ENCODE measurements around the gene AHNAK. TPM values are rescaled to one million over a fixed set of nuclear protein-coding genes. Genes with fewer than 3 reads are reported as not detected.
"Not testable (repeated sequence)": the region's sequence is repeated elsewhere in the genome, so short reads cannot be mapped to it uniquely, and the experiment has no call there.

AHNAK gene
- polyA plus RNA-seq, 2 of the 4 experiments (the other 2 are of a cell fraction): 43.3 to 82.0 TPM

DNA sequence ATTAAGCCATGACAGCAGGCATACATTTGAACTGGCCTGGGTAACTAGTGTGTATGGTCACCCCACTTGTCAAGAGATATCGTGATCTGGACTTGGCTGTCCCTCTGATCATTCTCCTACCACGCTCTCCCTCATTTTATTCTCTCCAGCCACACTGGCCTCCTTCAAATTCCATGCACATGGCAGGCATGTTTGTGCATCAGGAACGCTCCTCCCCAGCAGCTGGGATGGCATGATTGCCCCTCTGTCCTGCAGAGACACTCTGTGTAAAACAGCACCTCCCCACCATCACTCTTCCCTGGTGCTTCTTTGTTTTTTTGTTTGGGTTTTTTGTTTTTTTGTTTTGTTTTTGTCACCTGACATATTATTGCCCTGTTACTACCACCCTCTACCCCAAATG lies 159.2 kb downstream of the AHNAK start:
- ChIA-PET POLR2A (no interaction called here), CTCF (interaction anchor here (0.9 to 1.9 kb wide), 3 partner anchors 129 to 318 kb away, joined by 3 to 6 read pairs (median 5); no protein-coding TSS in a partner anchor)
- Histone ChIP-seq H3K9me3 (no peaks in the 10 kb centered on the region), H3K4me3 (no peak overlapping the region), H3K4me2 (no peak overlapping the region), H3K27ac (no peak overlapping the region), H3K4me1 (peaks cover 7% of the 10 kb centered on the region)
- 88% methylated on average over 3 of the region's 3 CpGs for WGBS (ENCODE audit: missing lambda C conversion rate)
- no peak for TF ChIP-seq HOXB13 (CRISPR knock-in tag; IDR thresholded peaks at IDR 0.05; ENCODE audit: low read depth)
- no peak for TF ChIP-seq NR3C1 (IDR thresholded peaks at IDR 0.05)
- TF ChIP-seq ATOH8 (CRISPR knock-in tag; IDR thresholded peaks at IDR 0.05; ENCODE audit: low read depth): no peak
- TF ChIP-seq, protein P1, sequence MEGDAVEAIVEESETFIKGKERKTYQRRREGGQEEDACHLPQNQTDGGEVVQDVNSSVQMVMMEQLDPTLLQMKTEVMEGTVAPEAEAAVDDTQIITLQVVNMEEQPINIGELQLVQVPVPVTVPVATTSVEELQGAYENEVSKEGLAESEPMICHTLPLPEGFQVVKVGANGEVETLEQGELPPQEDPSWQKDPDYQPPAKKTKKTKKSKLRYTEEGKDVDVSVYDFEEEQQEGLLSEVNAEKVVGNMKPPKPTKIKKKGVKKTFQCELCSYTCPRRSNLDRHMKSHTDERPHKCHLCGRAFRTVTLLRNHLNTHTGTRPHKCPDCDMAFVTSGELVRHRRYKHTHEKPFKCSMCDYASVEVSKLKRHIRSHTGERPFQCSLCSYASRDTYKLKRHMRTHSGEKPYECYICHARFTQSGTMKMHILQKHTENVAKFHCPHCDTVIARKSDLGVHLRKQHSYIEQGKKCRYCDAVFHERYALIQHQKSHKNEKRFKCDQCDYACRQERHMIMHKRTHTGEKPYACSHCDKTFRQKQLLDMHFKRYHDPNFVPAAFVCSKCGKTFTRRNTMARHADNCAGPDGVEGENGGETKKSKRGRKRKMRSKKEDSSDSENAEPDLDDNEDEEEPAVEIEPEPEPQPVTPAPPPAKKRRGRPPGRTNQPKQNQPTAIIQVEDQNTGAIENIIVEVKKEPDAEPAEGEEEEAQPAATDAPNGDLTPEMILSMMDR (IDR thresholded peaks at IDR 0.05): no peak
- TF ChIP-seq ESRRA (IDR thresholded peaks at IDR 0.05; ENCODE audit: borderline replicate concordance, low read length): no peak
- no peak for TF ChIP-seq ZNF302 (CRISPR knock-in tag; IDR thresholded peaks at IDR 0.05)
- TF ChIP-seq ZSCAN20 (CRISPR knock-in tag; IDR thresholded peaks at IDR 0.05): no peak
- TF ChIP-seq HOXA7 (CRISPR knock-in tag; IDR thresholded peaks at IDR 0.05): no peak
- TF ChIP-seq ZFP36 (IDR thresholded peaks at IDR 0.05; ENCODE audit: borderline replicate concordance, partially characterized antibody): no peak
- TF ChIP-seq, protein P2, sequence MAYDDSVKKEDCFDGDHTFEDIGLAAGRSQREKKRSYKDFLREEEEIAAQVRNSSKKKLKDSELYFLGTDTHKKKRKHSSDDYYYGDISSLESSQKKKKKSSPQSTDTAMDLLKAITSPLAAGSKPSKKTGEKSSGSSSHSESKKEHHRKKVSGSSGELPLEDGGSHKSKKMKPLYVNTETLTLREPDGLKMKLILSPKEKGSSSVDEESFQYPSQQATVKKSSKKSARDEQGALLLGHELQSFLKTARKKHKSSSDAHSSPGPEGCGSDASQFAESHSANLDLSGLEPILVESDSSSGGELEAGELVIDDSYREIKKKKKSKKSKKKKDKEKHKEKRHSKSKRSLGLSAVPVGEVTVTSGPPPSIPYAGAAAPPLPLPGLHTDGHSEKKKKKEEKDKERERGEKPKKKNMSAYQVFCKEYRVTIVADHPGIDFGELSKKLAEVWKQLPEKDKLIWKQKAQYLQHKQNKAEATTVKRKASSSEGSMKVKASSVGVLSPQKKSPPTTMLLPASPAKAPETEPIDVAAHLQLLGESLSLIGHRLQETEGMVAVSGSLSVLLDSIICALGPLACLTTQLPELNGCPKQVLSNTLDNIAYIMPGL (CRISPR knock-in tag; IDR thresholded peaks at IDR 0.05; ENCODE audit: borderline replicate concordance): no peak
- no peak for TF ChIP-seq FOSB (CRISPR knock-in tag; IDR thresholded peaks at IDR 0.05)
- no peak for TF ChIP-seq JUNB (IDR thresholded peaks at IDR 0.05)
- no peak for DNase-seq (ENCODE audit: low read depth in 1 of 2, low spot score in 1 of 2)
- no peak for FAIRE-seq
- no peak for ATAC-seq

GRCh38 chr11:62386083-62386482 lies 160.5 kb downstream of the AHNAK start:
- ATAC-seq; H3K27ac ChIP-seq; FAIRE-seq; H3K9me3 ChIP-seq; H3K4me2 ChIP-seq; H3K4me3 ChIP-seq; POLR2A ChIA-PET; DNase-seq (ENCODE audit: low read depth in 1 of 2, low spot score in 1 of 2): not testable (repeated sequence)
- WGBS (ENCODE audit: missing lambda C conversion rate): 91% methylated on average over 3 of the region's 3 CpGs
- CTCF ChIA-PET: interaction anchor here (0.6 to 1.3 kb wide), 3 partner anchors 9 to 201 kb away, joined by 3 to 5 read pairs (median 3); no protein-coding TSS in a partner anchor
- peaks cover 20% of the 10 kb centered on the region for H3K4me1 ChIP-seq

GRCh38 chr11:62383822-62384221 lies 162.8 kb downstream of the AHNAK start:
- H3K9me3 ChIP-seq: no peaks in the 10 kb centered on the region
- 70% methylated on average over 6 of the region's 6 CpGs for WGBS (ENCODE audit: missing lambda C conversion rate)
- POLR2A ChIA-PET: no interaction called here
- TF ChIP-seq MAZ (IDR thresholded peaks at IDR 0.05; ENCODE audit: borderline replicate concordance, low read depth, low read length): no peak
- TF ChIP-seq NR3C1 (IDR thresholded peaks at IDR 0.05): no peak
- no peak for TF ChIP-seq HOXB13 (CRISPR knock-in tag; IDR thresholded peaks at IDR 0.05; ENCODE audit: low read depth)
- no peak for TF ChIP-seq CBX2 (IDR thresholded peaks at IDR 0.05; ENCODE audit: borderline replicate concordance, low read depth)
- TF ChIP-seq EHF (CRISPR knock-in tag; IDR thresholded peaks at IDR 0.05): no peak
- no peak for TF ChIP-seq ZFP36 (IDR thresholded peaks at IDR 0.05; ENCODE audit: borderline replicate concordance, partially characterized antibody)
- no peak for TF ChIP-seq NPAS2 (CRISPR knock-in tag; IDR thresholded peaks at IDR 0.05; ENCODE audit: borderline replicate concordance)
- no peak for TF ChIP-seq TFCP2L1 (CRISPR knock-in tag; IDR thresholded peaks at IDR 0.05)
- no peak for TF ChIP-seq JUN (IDR thresholded peaks at IDR 0.05)
- TF ChIP-seq, protein P3, sequence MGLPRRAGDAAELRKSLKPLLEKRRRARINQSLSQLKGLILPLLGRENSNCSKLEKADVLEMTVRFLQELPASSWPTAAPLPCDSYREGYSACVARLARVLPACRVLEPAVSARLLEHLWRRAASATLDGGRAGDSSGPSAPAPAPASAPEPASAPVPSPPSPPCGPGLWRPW (IDR thresholded peaks at IDR 0.05): no peak
- no peak for TF ChIP-seq ESRRA (IDR thresholded peaks at IDR 0.05; ENCODE audit: borderline replicate concordance, low read length)
- TF ChIP-seq ZSCAN20 (CRISPR knock-in tag; IDR thresholded peaks at IDR 0.05): no peak
- no peak for TF ChIP-seq RARB (CRISPR knock-in tag; IDR thresholded peaks at IDR 0.05)
- TF ChIP-seq MYC (IDR thresholded peaks at IDR 0.05; ENCODE audit: borderline replicate concordance, low read length): no peak
- no peak for TF ChIP-seq REST (IDR thresholded peaks at IDR 0.05)
- TF ChIP-seq GATA3 (IDR thresholded peaks at IDR 0.05; ENCODE audit: borderline replicate concordance): no peak
- TF ChIP-seq RFX5 (IDR thresholded peaks at IDR 0.05): no peak
- TF ChIP-seq SMC3 (IDR thresholded peaks at IDR 0.05): no peak
- no peak for TF ChIP-seq FOXS1 (CRISPR knock-in tag; IDR thresholded peaks at IDR 0.05)

More at GRCh38 chr11:62383822-62384221, 162.8 kb downstream of the AHNAK start:
- Histone ChIP-seq H3K4me3 (no peak overlapping the region), H3K4me1 (peaks cover 22% of the 10 kb centered on the region), H3K4me2 (no peak overlapping the region), H3K27ac (no peak overlapping the region)
- CTCF ChIA-PET: interaction anchor here (0.7 to 2.2 kb wide), 5 partner anchors 8 to 403 kb away, joined by 3 to 9 read pairs (median 3); no protein-coding TSS in a partner anchor
- no peak for FAIRE-seq
- no peak for ATAC-seq
- no peak for DNase-seq (ENCODE audit: low read depth in 1 of 2, low spot score in 1 of 2)

Measured in A549 (cell line).